ENCODE data around the gene IL16.

Gene IL16

GRCh38 chr15:81286621-81287121 is 90.0 kb downstream of the IL16 start:
- no peaks in the 10 kb centered on the region for H3K9me2 ChIP-seq (replicated peaks; ENCODE audit: insufficient read depth, low read length)
- no peaks in the 10 kb centered on the region for H3K36me3 ChIP-seq (ENCODE audit: low read length)
- TF ChIP-seq EZH2phosphoT487 (conservative IDR thresholded peaks at IDR 0.05; ENCODE audit: low read length), result no peak
- TF ChIP-seq CTCF (IDR thresholded peaks at IDR 0.05; ENCODE audit: insufficient read depth, low read length, poor library complexity, severe bottlenecking), result no peak
- peak overlapping the region; percentile 48 for H3K4me2 ChIP-seq (ENCODE audit: low read depth, low read length, poor library complexity, severe bottlenecking)
- no peaks in the 10 kb centered on the region for H4K20me1 ChIP-seq (ENCODE audit: low read depth, low read length)
- H3K9me3 ChIP-seq (ENCODE audit: insufficient read depth, low read length), result no peaks in the 10 kb centered on the region
- no peak overlapping the region for H3K9ac ChIP-seq (ENCODE audit: low read length)
- no peak overlapping the region for H3K4me3 ChIP-seq (ENCODE audit: insufficient read depth, low read length, poor library complexity, severe bottlenecking)
- H3K27ac ChIP-seq (ENCODE audit: low read depth, low read length), result no peak overlapping the region
- no peaks in the 10 kb centered on the region for H3K79me2 ChIP-seq (ENCODE audit: insufficient read depth, low read length)
- H3F3A ChIP-seq (ENCODE audit: insufficient read depth), result 0 out of 2 replicates have a peak, but pooled peaks cover 2% of the 10 kb centered on the region
- no peaks in the 10 kb centered on the region for H3K27me3 ChIP-seq (ENCODE audit: low read length)
- H2AFZ ChIP-seq (ENCODE audit: low read depth, low read length, severe bottlenecking), result no peak overlapping the region

GRCh38 chr15:81288040-81288439 is 91.4 kb downstream of the IL16 start:
- Histone ChIP-seq H3K36me3 (ENCODE audit: low read length) (no peaks in the 10 kb centered on the region), H3K9me2 (replicated peaks; ENCODE audit: insufficient read depth, low read length) (no peaks in the 10 kb centered on the region), H3K9me3 (ENCODE audit: insufficient read depth, low read length) (no peaks in the 10 kb centered on the region), H4K20me1 (ENCODE audit: low read depth, low read length) (no peaks in the 10 kb centered on the region), H3K4me3 (ENCODE audit: insufficient read depth, low read length, poor library complexity, severe bottlenecking) (no peak overlapping the region), H3K9ac (ENCODE audit: low read length) (no peak overlapping the region), H3K27ac (ENCODE audit: low read depth, low read length) (no peak overlapping the region), H3K79me2 (ENCODE audit: insufficient read depth, low read length) (no peaks in the 10 kb centered on the region), H3K27me3 (ENCODE audit: low read length) (no peaks in the 10 kb centered on the region), H2AFZ (ENCODE audit: low read depth, low read length, severe bottlenecking) (no peak overlapping the region), H3F3A (ENCODE audit: insufficient read depth) (peaks cover 5% of the 10 kb centered on the region; the same call in 1 of the 2 replicates), H3K4me2 (ENCODE audit: low read depth, low read length, poor library complexity, severe bottlenecking) (no peak overlapping the region)
- TF ChIP-seq EZH2phosphoT487 (conservative IDR thresholded peaks at IDR 0.05; ENCODE audit: low read length), result no peak
- no peak for TF ChIP-seq CTCF (IDR thresholded peaks at IDR 0.05; ENCODE audit: insufficient read depth, low read length, poor library complexity, severe bottlenecking)

GRCh38 chr15:81288616-81289015 is 91.9 kb downstream of the IL16 start:
- no peak overlapping the region for H3K4me3 ChIP-seq (ENCODE audit: insufficient read depth, low read length, poor library complexity, severe bottlenecking)
- peaks cover 11% of the 10 kb centered on the region for H3F3A ChIP-seq (ENCODE audit: insufficient read depth)
- no peaks in the 10 kb centered on the region for H3K36me3 ChIP-seq (ENCODE audit: low read length)
- no peak overlapping the region for H3K9ac ChIP-seq (ENCODE audit: low read length)
- H3K27me3 ChIP-seq (ENCODE audit: low read length), result no peaks in the 10 kb centered on the region
- H4K20me1 ChIP-seq (ENCODE audit: low read depth, low read length), result no peaks in the 10 kb centered on the region
- H2AFZ ChIP-seq (ENCODE audit: low read depth, low read length, severe bottlenecking), result no peak overlapping the region
- H3K27ac ChIP-seq (ENCODE audit: low read depth, low read length), result no peak overlapping the region
- TF ChIP-seq EZH2phosphoT487 (conservative IDR thresholded peaks at IDR 0.05; ENCODE audit: low read length) (no peak), CTCF (IDR thresholded peaks at IDR 0.05; ENCODE audit: insufficient read depth, low read length, poor library complexity, severe bottlenecking) (no peak)
- H3K79me2 ChIP-seq (ENCODE audit: insufficient read depth, low read length), result no peaks in the 10 kb centered on the region
- no peak overlapping the region for H3K4me2 ChIP-seq (ENCODE audit: low read depth, low read length, poor library complexity, severe bottlenecking)
- H3K9me2 ChIP-seq (replicated peaks; ENCODE audit: insufficient read depth, low read length), result no peaks in the 10 kb centered on the region
- no peaks in the 10 kb centered on the region for H3K9me3 ChIP-seq (ENCODE audit: insufficient read depth, low read length)

All from SU-DHL-6 (cell line).